GM12801 (cell line): ENCODE results near the gene ANXA11.

Experiments
- CTCF ChIP-seq: IDR thresholded peaks from one replicate; pipeline ENCODE4 v1.5.1; 2011; ENCODE audit warnings: control low read depth; ENCODE audit not compliant: insufficient read length; ENCODE audit errors: extremely low read depth

ANXA11 gene

GRCh38 chr10:80144067-80144695 is 61.2 kb downstream of the ANXA11 start:
- no peak for TF ChIP-seq CTCF

- no peak for TF ChIP-seq CTCF
Observed at GRCh38 chr10:80141696-80142460, 63.5 kb downstream of the ANXA11 start.

GRCh38 chr10:80140251-80140650 is 65.1 kb downstream of the ANXA11 start:
- TF ChIP-seq CTCF = no peak

GRCh38 chr10:80139265-80139664 is 66.1 kb downstream of the ANXA11 start:
- no peak for TF ChIP-seq CTCF

GRCh38 chr10:80137920-80138319 is 67.4 kb downstream of the ANXA11 start:
- TF ChIP-seq CTCF = no peak

GRCh38 chr10:80137031-80137862 is 68.1 kb downstream of the ANXA11 start:
- no peak for TF ChIP-seq CTCF

- no peak for TF ChIP-seq CTCF
Observed at GRCh38 chr10:80136134-80136571, 69.2 kb downstream of the ANXA11 start.
